H1 (cell line): ENCODE measurements around the gene TNFRSF13B. TPM values are rescaled to one million over a fixed set of nuclear protein-coding genes. Genes with fewer than 3 reads are reported as not detected.

Source experiments
- CTCF ChIA-PET: fragments of 300-600 bp; sonication (Branson Sonifier 250); formaldehyde crosslinking; loops from one replicate; lab custom pipeline; 2021; ENCODE audit not compliant: partially characterized antibody; lab: Charles Lee
- POLR2A ChIA-PET: fragments of 300-600 bp; sonication (Branson Sonifier 250); formaldehyde crosslinking; loops from one replicate; lab custom pipeline; 2021; ENCODE audit warnings: inconsistent platforms; ENCODE audit not compliant: partially characterized antibody; lab: Charles Lee
- DNase-seq, 2 experiments: peaks; one replicate each; pipeline versions ENCODE4 v3.0.0 to v3.0.0-alpha.2; 2010 to 2022; ENCODE audit warnings: low spot score in 2 of 2, low read depth in 1 of 2, mixed read lengths in 1 of 2
- FAIRE-seq: peaks from 2 replicates; lab custom pipeline; 2011; peaks lifted over from hg19 to GRCh38; lab: Jason Lieb, UNC
- H2AFZ ChIP-seq: 2 replicates; pipeline ENCODE4 v1.8.1; 2012; ENCODE audit warnings: low read length, inconsistent platforms
- H2AK5ac ChIP-seq: 2 replicates; pipeline ENCODE4 v1.6.1; 2013; ENCODE audit warnings: low read depth, low read length
- H2BK120ac ChIP-seq: replicated peaks from 2 replicates; pipeline ENCODE3; 2013; ENCODE audit warnings: low read depth, low read length, inconsistent platforms
- H2BK12ac ChIP-seq: 2 replicates; pipeline ENCODE4 v1.6.1; 2013; ENCODE audit warnings: low read depth, low read length
- H2BK15ac ChIP-seq: 2 replicates; pipeline ENCODE4 v1.6.1; 2013; ENCODE audit warnings: low read length
- H2BK20ac ChIP-seq: 2 replicates; pipeline ENCODE4 v1.6.1; 2013; ENCODE audit warnings: low read length
- H2BK5ac ChIP-seq: 2 replicates; pipeline ENCODE4 v1.6.1; 2013; ENCODE audit warnings: low read depth, low read length
- H3K14ac ChIP-seq: 2 replicates; pipeline ENCODE4 v1.6.1; 2013; ENCODE audit warnings: inconsistent platforms; ENCODE audit not compliant: insufficient read length
- H3K18ac ChIP-seq: 2 replicates; pipeline ENCODE4 v1.6.1; 2013; ENCODE audit warnings: low read length; ENCODE audit errors: extremely low read depth
- H3K23ac ChIP-seq: 2 replicates; pipeline ENCODE4 v1.6.1; 2013; ENCODE audit warnings: inconsistent platforms; ENCODE audit not compliant: insufficient read length
- H3K23me2 ChIP-seq: 2 replicates; pipeline ENCODE4 v1.6.1; 2013; ENCODE audit warnings: low read depth, low read length
- H3K27ac ChIP-seq: 2 replicates; pipeline ENCODE4 v1.6.1; 2011; ENCODE audit warnings: low read depth, low read length, inconsistent platforms
- H3K27me3 ChIP-seq, 4 experiments: replicated peaks in 1 of 4; 1 replicate in 1 of 4; 2 replicates in 3 of 4; pipeline versions ENCODE4 v1.6.1 to v1.8.1; 2011 to 2013; ENCODE audit warnings: low read length in 3 of 4, mild to moderate bottlenecking in 3 of 4, inconsistent platforms in 2 of 4, mixed read lengths in 2 of 4, moderate library complexity in 1 of 4; ENCODE audit not compliant: control insufficient read depth in 3 of 4, insufficient read depth in 3 of 4; ENCODE audit errors: extremely low read depth in 1 of 4
- H3K36me3 ChIP-seq, 4 experiments: 2 replicates each; pipeline versions ENCODE4 v1.6.1 to v1.8.1; 2011 to 2013; ENCODE audit warnings: mild to moderate bottlenecking in 4 of 4, low read length in 3 of 4, moderate library complexity in 2 of 4, control low read depth in 1 of 4, inconsistent platforms in 1 of 4; ENCODE audit not compliant: insufficient read depth in 4 of 4, control insufficient read depth in 2 of 4
- H3K4ac ChIP-seq: replicated peaks from 2 replicates; pipeline ENCODE3; 2013; ENCODE audit warnings: low read length, low read depth, mixed read lengths, inconsistent platforms; ENCODE audit not compliant: insufficient read length
- H3K4me1 ChIP-seq, 4 experiments: replicated peaks in 1 of 4; 1 replicate in 1 of 4; 2 replicates in 3 of 4; pipeline versions ENCODE4 v1.6.1 to v1.8.1; 2011 to 2013; ENCODE audit warnings: low read length in 3 of 4, inconsistent platforms in 2 of 4, mixed read lengths in 1 of 4; ENCODE audit not compliant: insufficient read depth in 4 of 4, control insufficient read depth in 3 of 4
- H3K4me2 ChIP-seq, 2 experiments: 2 replicates each; pipeline versions ENCODE4 v1.6.1 to v1.8.1; 2011 to 2013; ENCODE audit warnings: low read depth in 2 of 2, low read length in 2 of 2, control low read depth in 1 of 2, inconsistent platforms in 1 of 2, mild to moderate bottlenecking in 1 of 2; ENCODE audit not compliant: insufficient read depth in 1 of 2
- H3K4me3 ChIP-seq, 4 experiments: fragments of 200-600, 300-600 bp in 1 of 4; sonication (generic), shearing (Covaris generic), sonication (Bioruptor Twin) in 1 of 4; 2 replicates each; pipeline versions ENCODE4 v1.5.1 to v1.8.1; 2011 to 2016; ENCODE audit warnings: low read length in 4 of 4, low read depth in 3 of 4, control low read depth in 2 of 4, inconsistent platforms in 2 of 4, mild to moderate bottlenecking in 2 of 4, mixed read lengths in 1 of 4, moderate library complexity in 1 of 4; ENCODE audit not compliant: insufficient read depth in 2 of 4; ENCODE audit errors: extremely low read depth in 1 of 4
- H3K56ac ChIP-seq: replicated peaks from 2 replicates; pipeline ENCODE3; 2013; ENCODE audit warnings: low read depth, mild to moderate bottlenecking, mixed read lengths, low read length, inconsistent platforms; ENCODE audit not compliant: insufficient read length
- H3K79me1 ChIP-seq: 2 replicates; pipeline ENCODE4 v1.6.1; 2013; ENCODE audit warnings: low read depth, low read length, control low read depth
- H3K79me2 ChIP-seq, 2 experiments: 2 replicates each; pipeline versions ENCODE4 v1.6.1 to v1.8.1; 2012 to 2013; ENCODE audit warnings: low read length in 2 of 2, mild to moderate bottlenecking in 2 of 2, inconsistent platforms in 1 of 2; ENCODE audit not compliant: insufficient read depth in 2 of 2, control insufficient read depth in 1 of 2
- H3K9ac ChIP-seq, 4 experiments: replicated peaks in 1 of 4; 1 replicate in 1 of 4; 2 replicates in 3 of 4; pipeline versions ENCODE4 v1.6.1 to v1.8.1; 2011 to 2013; ENCODE audit warnings: low read depth in 3 of 4, low read length in 3 of 4, control low read depth in 2 of 4, mild to moderate bottlenecking in 2 of 4, moderate library complexity in 2 of 4, inconsistent platforms in 1 of 4; ENCODE audit errors: extremely low read depth in 1 of 4
- H3K9me3 ChIP-seq, 2 experiments: 2 replicates each; pipeline versions ENCODE4 v1.6.1 to v1.8.1; 2012 to 2013; ENCODE audit warnings: mild to moderate bottlenecking in 2 of 2, moderate library complexity in 2 of 2, control low read depth in 1 of 2, inconsistent platforms in 1 of 2, low read depth in 1 of 2, low read length in 1 of 2, mixed read lengths in 1 of 2; ENCODE audit not compliant: insufficient read depth in 2 of 2
- H4K20me1 ChIP-seq, 2 experiments: replicated peaks in 1 of 2; 2 replicates each; pipeline versions ENCODE3 to v1.8.1; 2011 to 2013; ENCODE audit warnings: inconsistent platforms in 2 of 2, low read length in 2 of 2, mild to moderate bottlenecking in 1 of 2; ENCODE audit not compliant: insufficient read depth in 2 of 2, control insufficient read depth in 1 of 2
- H4K5ac ChIP-seq: 2 replicates; pipeline ENCODE4 v1.6.1; 2013; ENCODE audit warnings: low read length, low read depth, mixed read lengths, inconsistent platforms; ENCODE audit not compliant: insufficient read length
- H4K8ac ChIP-seq: 2 replicates; pipeline ENCODE4 v1.8.0; 2013; ENCODE audit warnings: mild to moderate bottlenecking, moderate library complexity, low read length, inconsistent platforms; ENCODE audit not compliant: insufficient read depth; ENCODE audit errors: extremely low read depth
- H4K91ac ChIP-seq: replicated peaks from 2 replicates; pipeline ENCODE3; 2013; ENCODE audit warnings: low read length, mixed read lengths, inconsistent platforms; ENCODE audit not compliant: insufficient read length
- ATF2 ChIP-seq: IDR thresholded peaks from 2 replicates; pipeline ENCODE4 v1.6.1; 2012; ENCODE audit warnings: low read length, inconsistent platforms
- CEBPB ChIP-seq: IDR thresholded peaks from 2 replicates; pipeline ENCODE4 v1.6.1; 2012; ENCODE audit warnings: low read depth, low read length
- HDAC6 ChIP-seq: IDR thresholded peaks from one replicate; pipeline ENCODE4 v1.7.1; 2012; ENCODE audit warnings: low read depth, mild to moderate bottlenecking, inconsistent platforms, low read length, moderate library complexity
- NRF1 ChIP-seq: IDR thresholded peaks from 2 replicates; pipeline ENCODE4 v1.6.1; 2011; ENCODE audit warnings: mild to moderate bottlenecking, low read depth, low read length, improper control_type of control experiment
- RXRA ChIP-seq: IDR thresholded peaks from 2 replicates; pipeline ENCODE4 v1.6.1; 2011; ENCODE audit warnings: low read depth, mild to moderate bottlenecking, low read length, moderate library complexity; ENCODE audit not compliant: insufficient read depth
- SIN3A ChIP-seq, 2 experiments: IDR thresholded peaks in 1 of 2; conservative IDR thresholded peaks in 1 of 2; 2 replicates each; pipeline ENCODE4 v1.6.1; 2011 to 2012; ENCODE audit warnings: low read length in 2 of 2, improper control_type of control experiment in 1 of 2, low read depth in 1 of 2, mild to moderate bottlenecking in 1 of 2
- SP1 ChIP-seq: IDR thresholded peaks from 2 replicates; pipeline ENCODE4 v1.6.1; 2011; ENCODE audit warnings: low read depth, low read length
- SP4 ChIP-seq: IDR thresholded peaks from 2 replicates; pipeline ENCODE4 v1.6.1; 2012; ENCODE audit warnings: low read length, inconsistent platforms
- TCF12 ChIP-seq: IDR thresholded peaks from 2 replicates; pipeline ENCODE4 v1.6.1; 2011; ENCODE audit warnings: low read depth, mild to moderate bottlenecking, low read length
- TEAD4 ChIP-seq: IDR thresholded peaks from 2 replicates; pipeline ENCODE4 v1.6.1; 2012; ENCODE audit warnings: low read depth, low read length, inconsistent platforms, mixed read lengths
- YY1 ChIP-seq: IDR thresholded peaks from 2 replicates; pipeline ENCODE4 v1.6.1; 2011; ENCODE audit warnings: low read depth, mild to moderate bottlenecking, low read length
- WGBS, 2 experiments: shearing (Covaris generic) in 1 of 2; methylation state at CpG; one replicate each; pipeline versions ENCODE4 v1.1.6 to v1.1.7; 2013 to 2015; ENCODE audit warnings: low lambda C conversion rate in 2 of 2, mixed read lengths in 2 of 2, inconsistent platforms in 1 of 2, low coverage in 1 of 2, missing lambda C conversion rate in 1 of 2; ENCODE audit not compliant: insufficient replicate concordance in 2 of 2, insufficient coverage in 1 of 2, insufficient read length in 1 of 2; ENCODE audit errors: extremely low coverage in 1 of 2, missing lambda C conversion rate in 1 of 2; 5-methylcytosine and 5-hydroxymethylcytosine counted together
- polyA plus RNA-seq, 7 experiments: library from polyadenylated mRNA; depleted of rRNA in 3 of 7; stranded (reverse) in 5 of 7; unstranded in 2 of 7; fragments of >200 nt in 5 of 7; fragments of 200-250 nt in 2 of 7; gene quantifications; 1 replicate in 5 of 7; 2 replicates in 1 of 7; 4 replicates in 1 of 7; pipeline versions ENCODE4 v1.2.1 to v1.2.3, GENCODE V29; 2011 to 2013; ENCODE audit warnings: missing spikeins in 2 of 7, mixed read lengths in 2 of 7
- total RNA-seq: library from RNA; stranded (reverse); fragmentation: NEBNext Ultra II Directional; extraction: Animal tissue kit (Norgen Biotek cat#: 25700); gene quantifications from 2 replicates; pipeline ENCODE4 v1.2.1, GENCODE V29; 2021

TNFRSF13B gene
- total and polyA plus RNA-seq, 2 of the 8 experiments (the other 6 are each of a cell fraction or from before 2014, with no cell fraction given): not detected

- ChIA-PET POLR2A (interaction anchor here (1.1 kb wide), 2 partner anchors 12 to 15 kb away, joined by 3 to 4 read pairs; no protein-coding TSS in a partner anchor), CTCF (interaction anchor here (0.9 to 2.6 kb wide), 4 partner anchors 10 to 30 kb away, joined by 3 to 7 read pairs (median 6); no protein-coding TSS in a partner anchor)
- no peak overlapping the region for H3K4ac ChIP-seq
- H2BK15ac ChIP-seq: no peak overlapping the region
- H3K23me2 ChIP-seq: no peaks in the 10 kb centered on the region; the same call in 1 of the 2 replicates
- H2BK120ac ChIP-seq: no peak overlapping the region
- H2BK12ac ChIP-seq: no peak overlapping the region
- no peaks in the 10 kb centered on the region for H3K9me3 ChIP-seq
- H4K8ac ChIP-seq: no peak overlapping the region
- H4K20me1 ChIP-seq: no peaks in the 10 kb centered on the region
- H2AFZ ChIP-seq: no peak overlapping the region
- no peak overlapping the region for H2BK5ac ChIP-seq
- no peak overlapping the region for H3K18ac ChIP-seq
- 80% methylated on average over 2 of the region's 2 CpGs; no CpG with 5 or more reads in 1 of the 2 experiments for whole genome bisulfite sequencing, 2 experiments
- H3K14ac ChIP-seq: no peak overlapping the region
- H3K79me2 ChIP-seq: no peaks in the 10 kb centered on the region
- no peak overlapping the region for H3K4me3 ChIP-seq
- no peak overlapping the region for H3K56ac ChIP-seq
- H3K79me1 ChIP-seq: no peaks in the 10 kb centered on the region
- no peak overlapping the region for H3K9ac ChIP-seq
- no peak overlapping the region for H4K91ac ChIP-seq
- H3K4me1 ChIP-seq: no peaks in the 10 kb centered on the region; a peak in 1 of 7 replicates
- peak in 1 of 2 experiments; percentile 27 for DNase-seq
- H3K27ac ChIP-seq: no peak overlapping the region
- no peak for FAIRE-seq
- no peak overlapping the region for H4K5ac ChIP-seq
- no peak overlapping the region for H2BK20ac ChIP-seq
- no peak overlapping the region for H3K23ac ChIP-seq
- no peaks in the 10 kb centered on the region for H3K27me3 ChIP-seq
- H3K36me3 ChIP-seq: no peaks in the 10 kb centered on the region
- H3K4me2 ChIP-seq: no peak overlapping the region
- H2AK5ac ChIP-seq: no peak overlapping the region
- TF ChIP-seq TEAD4: no peak
- no peak for TF ChIP-seq HDAC6
- TF ChIP-seq SP4: no peak
- no peak for TF ChIP-seq NRF1
- TF ChIP-seq YY1: no peak
- TF ChIP-seq TCF12: no peak
- no peak for TF ChIP-seq CEBPB
- no peak for TF ChIP-seq SIN3A (conservative IDR thresholded peaks at IDR 0.05 in 1 of 2, IDR thresholded peaks at IDR 0.05 in 1 of 2; ENCODE audit: low read depth in 1 of 2, low read length in 2 of 2)
- no peak for TF ChIP-seq ATF2
- no peak for TF ChIP-seq SP1
- TF ChIP-seq RXRA: no peak
Observed at GRCh38 chr17:16975277-16975651, 3.3 kb upstream of the TNFRSF13B start.
